Activated naive CD8-positive, alpha-beta T cell treated with anti-CD3 and anti-CD28 coated beads, Interleukin-2, amount 50 U/mL, for 24 hours (primary cell): Measurements from ENCODE around the gene RASA4B.
"Not testable (repeated sequence)": the region's sequence is repeated elsewhere in the genome, so short reads cannot be mapped to it uniquely, and the experiment has no call there.

Experiments
- ATAC-seq: fragments of 150-1000 bp; cut with Tn5 transposase; one replicate; pipeline ENCODE4 v1.10.0; 2021
- DNase-seq: peaks from one replicate; pipeline ENCODE4 v3.0.0; 2021
- H3K27ac Mint-ChIP-seq: one replicate; pipeline ENCODE4 v1.8.0; 2021; ENCODE audit warnings: mild to moderate bottlenecking, mixed read lengths
- H3K27me3 Mint-ChIP-seq: one replicate; pipeline ENCODE4 v1.8.0; 2021; ENCODE audit warnings: mixed read lengths
- H3K36me3 Mint-ChIP-seq: one replicate; pipeline ENCODE4 v1.8.0; 2021; ENCODE audit warnings: low read depth, mixed read lengths
- H3K4me1 Mint-ChIP-seq: one replicate; pipeline ENCODE4 v1.8.0; 2021; ENCODE audit warnings: mixed read lengths
- H3K4me3 Mint-ChIP-seq: one replicate; pipeline ENCODE4 v1.8.0; 2021; ENCODE audit warnings: mild to moderate bottlenecking, moderate library complexity, mixed read lengths
- H3K9me3 Mint-ChIP-seq: one replicate; pipeline ENCODE4 v1.8.0; 2021; ENCODE audit warnings: mixed read lengths

Gene RASA4B

GRCh38 chr7:102457352-102457924 is 60.1 kb downstream of the RASA4B start:
- no peaks in the 10 kb centered on the region for H3K4me1 Mint-ChIP-seq
- no peaks in the 10 kb centered on the region for H3K9me3 Mint-ChIP-seq
- no peaks in the 10 kb centered on the region for H3K27me3 Mint-ChIP-seq
- DNase-seq (no peak), ATAC-seq (no peak)
- peaks cover 1% of the 10 kb centered on the region for H3K36me3 Mint-ChIP-seq
- no peak overlapping the region for H3K27ac Mint-ChIP-seq
- no peak overlapping the region for H3K4me3 Mint-ChIP-seq

GRCh38 chr7:102456327-102456726 is 61.2 kb downstream of the RASA4B start:
- no peak for ATAC-seq
- Mint-ChIP-seq H3K27ac (no peak overlapping the region), H3K9me3 (no peaks in the 10 kb centered on the region), H3K4me3 (no peak overlapping the region), H3K27me3 (no peaks in the 10 kb centered on the region), H3K4me1 (no peaks in the 10 kb centered on the region), H3K36me3 (peaks cover 1% of the 10 kb centered on the region)
- DNase-seq, result no peak

- Mint-ChIP-seq H3K4me1 (no peaks in the 10 kb centered on the region), H3K36me3 (peaks cover 1% of the 10 kb centered on the region), H3K27ac (no peak overlapping the region), H3K9me3 (no peaks in the 10 kb centered on the region), H3K27me3 (no peaks in the 10 kb centered on the region), H3K4me3 (no peak overlapping the region)
- DNase-seq (no peak), ATAC-seq (no peak)
Observed at GRCh38 chr7:102455596-102455995, 62.0 kb downstream of the RASA4B start.

- not testable (repeated sequence) for H3K9me3 Mint-ChIP-seq, H3K27ac Mint-ChIP-seq, ATAC-seq, DNase-seq, H3K4me1 Mint-ChIP-seq, H3K36me3 Mint-ChIP-seq, H3K4me3 Mint-ChIP-seq, H3K27me3 Mint-ChIP-seq
Observed at GRCh38 chr7:102454932-102455331, 62.6 kb downstream of the RASA4B start.

- Mint-ChIP-seq H3K27me3 (no peaks in the 10 kb centered on the region), H3K9me3 (no peaks in the 10 kb centered on the region), H3K36me3 (peaks cover 1% of the 10 kb centered on the region), H3K27ac (no peak overlapping the region), H3K4me1 (peaks cover 2% of the 10 kb centered on the region), H3K4me3 (no peak overlapping the region)
- DNase-seq (no peak), ATAC-seq (no peak)
Observed at GRCh38 chr7:102454468-102454867, 63.1 kb downstream of the RASA4B start.

- H3K27ac Mint-ChIP-seq, result no peak overlapping the region
- no peak for ATAC-seq
- DNase-seq, result no peak
- H3K27me3 Mint-ChIP-seq, result no peaks in the 10 kb centered on the region
- H3K4me1 Mint-ChIP-seq, result peaks cover 2% of the 10 kb centered on the region
- H3K9me3 Mint-ChIP-seq, result no peaks in the 10 kb centered on the region
- H3K36me3 Mint-ChIP-seq, result peaks cover 5% of the 10 kb centered on the region
- no peak overlapping the region for H3K4me3 Mint-ChIP-seq
Observed at GRCh38 chr7:102453319-102453718, 64.3 kb downstream of the RASA4B start.

GRCh38 chr7:102452451-102452850 is 65.1 kb downstream of the RASA4B start:
- Mint-ChIP-seq H3K9me3 (no peaks in the 10 kb centered on the region), H3K27ac (no peak overlapping the region), H3K27me3 (no peaks in the 10 kb centered on the region), H3K36me3 (peaks cover 4% of the 10 kb centered on the region), H3K4me1 (peaks cover 2% of the 10 kb centered on the region), H3K4me3 (no peak overlapping the region)
- no peak for ATAC-seq
- no peak for DNase-seq

- DNase-seq (no peak), ATAC-seq (no peak)
- no peaks in the 10 kb centered on the region for H3K9me3 Mint-ChIP-seq
- no peak overlapping the region for H3K4me3 Mint-ChIP-seq
- peaks cover 6% of the 10 kb centered on the region for H3K36me3 Mint-ChIP-seq
- H3K4me1 Mint-ChIP-seq, result peaks cover 2% of the 10 kb centered on the region
- no peak overlapping the region for H3K27ac Mint-ChIP-seq
- H3K27me3 Mint-ChIP-seq, result no peaks in the 10 kb centered on the region
Observed at GRCh38 chr7:102451371-102452054, 66.1 kb downstream of the RASA4B start.

- peak; percentile 71 for ATAC-seq
- peak; percentile 41 for DNase-seq
- Mint-ChIP-seq H3K9me3 (no peaks in the 10 kb centered on the region), H3K36me3 (peaks cover 7% of the 10 kb centered on the region), H3K27ac (no peak overlapping the region), H3K4me3 (no peak overlapping the region), H3K27me3 (no peaks in the 10 kb centered on the region), H3K4me1 (peaks cover 4% of the 10 kb centered on the region)
Observed at GRCh38 chr7:102450242-102450641, 67.3 kb downstream of the RASA4B start.

- Mint-ChIP-seq H3K27me3 (no peaks in the 10 kb centered on the region), H3K4me1 (peaks cover 8% of the 10 kb centered on the region), H3K27ac (no peak overlapping the region), H3K4me3 (no peak overlapping the region), H3K9me3 (no peaks in the 10 kb centered on the region), H3K36me3 (peaks cover 11% of the 10 kb centered on the region)
- ATAC-seq (no peak), DNase-seq (no peak)
Observed at GRCh38 chr7:102449136-102449535, 68.4 kb downstream of the RASA4B start.

GRCh38 chr7:102447311-102447710 is 70.3 kb downstream of the RASA4B start:
- Mint-ChIP-seq H3K27ac (no peak overlapping the region), H3K9me3 (no peaks in the 10 kb centered on the region)
- no peak for ATAC-seq

GRCh38 chr7:102446387-102447156 is 71.0 kb downstream of the RASA4B start:
- no peak for DNase-seq
- ATAC-seq, result no peak
- H3K36me3 Mint-ChIP-seq, result peaks cover 12% of the 10 kb centered on the region
- H3K4me3 Mint-ChIP-seq, result no peak overlapping the region
- no peak overlapping the region for H3K27ac Mint-ChIP-seq
- H3K9me3 Mint-ChIP-seq, result no peaks in the 10 kb centered on the region
- peaks cover 18% of the 10 kb centered on the region for H3K4me1 Mint-ChIP-seq
- no peaks in the 10 kb centered on the region for H3K27me3 Mint-ChIP-seq

More at GRCh38 chr7:102447311-102447710, 70.3 kb downstream of the RASA4B start:
- Mint-ChIP-seq H3K4me3 (no peak overlapping the region), H3K27me3 (no peaks in the 10 kb centered on the region), H3K36me3 (peaks cover 11% of the 10 kb centered on the region), H3K4me1 (peaks cover 14% of the 10 kb centered on the region)
- no peak for DNase-seq

- no peak for ATAC-seq
Observed at GRCh38 chr7:102445674-102446071, 71.9 kb downstream of the RASA4B start.

GRCh38 chr7:102444961-102445673 is 72.5 kb downstream of the RASA4B start:
- no peak for DNase-seq
- H3K4me1 Mint-ChIP-seq, result peaks cover 17% of the 10 kb centered on the region
- H3K36me3 Mint-ChIP-seq, result peaks cover 14% of the 10 kb centered on the region
- no peaks in the 10 kb centered on the region for H3K27me3 Mint-ChIP-seq
- no peaks in the 10 kb centered on the region for H3K9me3 Mint-ChIP-seq
- H3K4me3 Mint-ChIP-seq, result peak overlapping the region; percentile 47
- no peak for ATAC-seq
- peak overlapping the region; percentile 77 for H3K27ac Mint-ChIP-seq

More at GRCh38 chr7:102445674-102446071, 71.9 kb downstream of the RASA4B start:
- Mint-ChIP-seq H3K27ac (no peak overlapping the region), H3K9me3 (no peaks in the 10 kb centered on the region), H3K27me3 (no peaks in the 10 kb centered on the region), H3K4me1 (peaks cover 18% of the 10 kb centered on the region), H3K4me3 (no peak overlapping the region), H3K36me3 (peaks cover 14% of the 10 kb centered on the region)
- DNase-seq, result no peak
